K562 (cell line): Measurements from ENCODE around the gene STON1. TPM values are rescaled to one million over a fixed set of nuclear protein-coding genes. Genes with fewer than 3 reads are reported as not detected.

Source experiments
- ATAC-seq: fragments of 200-7000 bp; cut with Tn5 transposase; 3 replicates; pipeline ENCODE4 v1.9.1; 2020; ENCODE audit warnings: moderate library complexity
- Bru-seq: library from RNA; stranded (reverse); fragments of 400-500 nt; gene quantifications from one replicate; lab custom pipeline; 2021; lab: Mats Ljungman, UMichigan
- BruChase-seq, 2 experiments: library from RNA; stranded (reverse); fragments of 400-500 nt; gene quantifications; one replicate each; lab custom pipeline; 2021; lab: Mats Ljungman, UMichigan
- BruUV-seq: library from RNA; stranded (reverse); fragments of 400-500 nt; replicated peaks from 2 replicates; lab custom pipeline; 2021; lab: Mats Ljungman, UMichigan
- CTCF ChIA-PET: fragments of 300-600 bp; formaldehyde crosslinking; extraction: SDS; loops from one replicate; lab custom pipeline; 2021; ENCODE audit warnings: low intra/inter-chr PET ratio; lab: Yijun Ruan, JAX
- POLR2A ChIA-PET: fragments of 300-600, 350-650 bp; sonication (Branson Sonifier 250); formaldehyde crosslinking; extraction: SDS; loops from one replicate; lab custom pipeline; 2021; ENCODE audit warnings: antibody characterized with exemption, inconsistent platforms; lab: Yijun Ruan, JAX
- DNase-seq, 4 experiments: peaks; one replicate each; pipeline versions ENCODE4 v3.0.0 to v3.0.0-alpha.2; 2011 to 2018; ENCODE audit warnings: low spot score in 3 of 4, mixed read lengths in 3 of 4; ENCODE audit errors: extremely low read depth in 1 of 4
- FAIRE-seq: peaks from 2 replicates; lab custom pipeline; 2011; peaks lifted over from hg19 to GRCh38; lab: Jason Lieb, UNC
- H2AFZ ChIP-seq: 2 replicates; pipeline ENCODE4 v1.6.0; 2011; ENCODE audit warnings: low read depth, low read length, control low read depth, inconsistent platforms
- H3K27ac ChIP-seq: fragments of 200-600 bp; 3 replicates; pipeline ENCODE4 v1.8.0; 2011; ENCODE audit warnings: low read depth, mild to moderate bottlenecking, control low read depth, inconsistent platforms, low read length, moderate library complexity, mixed read lengths; ENCODE audit errors: extremely low read depth
- H3K27me3 ChIP-seq, 2 experiments: fragments of 300-600 bp in 1 of 2; 2 replicates in 1 of 2; 3 replicates in 1 of 2; pipeline versions ENCODE4 v1.6.0 to v1.8.0; 2011; ENCODE audit warnings: inconsistent platforms in 2 of 2, low read length in 2 of 2, mild to moderate bottlenecking in 1 of 2, mixed read lengths in 1 of 2, moderate library complexity in 1 of 2; ENCODE audit not compliant: control insufficient read depth in 2 of 2, insufficient read depth in 2 of 2
- H3K36me3 ChIP-seq: fragments of 300-600 bp; 3 replicates; pipeline ENCODE4 v1.8.0; 2011; ENCODE audit warnings: mild to moderate bottlenecking, low read length, inconsistent platforms; ENCODE audit not compliant: control insufficient read depth, insufficient read depth
- H3K4me1 ChIP-seq, 2 experiments: fragments of 200-600 bp in 1 of 2; replicated peaks in 1 of 2; 2 replicates in 1 of 2; 3 replicates in 1 of 2; pipeline versions ENCODE4 v1.5.1 to v1.8.0; 2011; ENCODE audit warnings: inconsistent platforms in 2 of 2, low read length in 2 of 2, mild to moderate bottlenecking in 1 of 2, mixed read lengths in 1 of 2, moderate library complexity in 1 of 2; ENCODE audit not compliant: control insufficient read depth in 2 of 2, insufficient read depth in 2 of 2
- H3K4me2 ChIP-seq: 2 replicates; pipeline ENCODE4 v1.6.1; 2011; ENCODE audit warnings: low read length, control low read depth, inconsistent platforms, mixed read lengths; ENCODE audit not compliant: insufficient read depth
- H3K4me3 ChIP-seq: fragments of 200-600 bp; sonication (generic), shearing (Covaris generic); 2 replicates; pipeline ENCODE4 v1.5.1; 2016; ENCODE audit warnings: control low read depth, inconsistent platforms
- H3K79me2 ChIP-seq: fragments of 200-600 bp; 3 replicates; pipeline ENCODE4 v1.8.0; 2011; ENCODE audit warnings: low read length, inconsistent platforms; ENCODE audit not compliant: control insufficient read depth, insufficient read depth
- H3K9ac ChIP-seq, 2 experiments: 2 replicates each; pipeline versions ENCODE4 v1.6.0 to v1.6.1; 2011; ENCODE audit warnings: low read depth in 2 of 2, low read length in 2 of 2, control low read depth in 1 of 2, inconsistent platforms in 1 of 2, mild to moderate bottlenecking in 1 of 2, mixed read lengths in 1 of 2; ENCODE audit not compliant: insufficient read depth in 1 of 2
- H3K9me1 ChIP-seq: one replicate; pipeline ENCODE4 v1.6.0; 2011; ENCODE audit warnings: inconsistent platforms, mild to moderate bottlenecking, low read length, moderate library complexity; ENCODE audit not compliant: control insufficient read depth, insufficient read depth
- H3K9me3 ChIP-seq: replicated peaks from 2 replicates; pipeline ENCODE4 v1.5.1; 2011; ENCODE audit warnings: low read depth, low read length, inconsistent platforms; ENCODE audit not compliant: control insufficient read depth, insufficient read depth
- H4K20me1 ChIP-seq: replicated peaks from 2 replicates; pipeline ENCODE4 v1.6.1; 2011; ENCODE audit warnings: low read length, inconsistent platforms, mixed read lengths; ENCODE audit not compliant: control insufficient read depth, insufficient read depth
- GABPB1 ChIP-seq: sonication (generic); formaldehyde crosslinking; IDR thresholded peaks from 2 replicates; pipeline ENCODE4 v1.8.0; 2022; ENCODE audit warnings: mild to moderate bottlenecking, missing genetic modification reagents
- MAZ ChIP-seq, 2 experiments: fragments of 450-650 bp in 1 of 2; sonication (generic) in 1 of 2; formaldehyde crosslinking; IDR thresholded peaks in 1 of 2; conservative IDR thresholded peaks in 1 of 2; 2 replicates each; pipeline versions ENCODE4 v1.4.0 to v1.5.0; 2020; ENCODE audit warnings: mild to moderate bottlenecking in 1 of 2, missing genetic modification reagents in 1 of 2
- POLR2G ChIP-seq: fragments of 200-400 bp; formaldehyde crosslinking; IDR thresholded peaks from 2 replicates; pipeline ENCODE4 v1.6.1; 2017; ENCODE audit warnings: low read depth, mild to moderate bottlenecking, antibody characterized with exemption, low read length, moderate library complexity
- ZBTB7A ChIP-seq: IDR thresholded peaks from 2 replicates; pipeline ENCODE4 v1.6.1; 2011; ENCODE audit warnings: low read depth, mild to moderate bottlenecking, low read length, moderate library complexity, borderline replicate concordance; ENCODE audit not compliant: control insufficient read depth
- ZFX ChIP-seq: sonication (generic); formaldehyde crosslinking; IDR thresholded peaks from 2 replicates; pipeline ENCODE4 v1.8.0; 2022; ENCODE audit warnings: mild to moderate bottlenecking, missing genetic modification reagents, moderate library complexity
- ZNF764 ChIP-seq: fragments of 250-450 bp; sonication (Bioruptor Pico); IDR thresholded peaks from 2 replicates; pipeline ENCODE4 v1.4.0; 2020; ENCODE audit warnings: low read depth, mild to moderate bottlenecking, moderate library complexity
- WGBS: fragments of 100-300 bp; shearing (Covaris generic); methylation state at CpG from one replicate; pipeline ENCODE4 v1.1.6; 2016; ENCODE audit warnings: low coverage, mixed read lengths; ENCODE audit not compliant: insufficient coverage; ENCODE audit errors: missing lambda C conversion rate; 5-methylcytosine and 5-hydroxymethylcytosine counted together
- in situ Hi-C: fragments of 300-500 bp; cut with MboI; formaldehyde crosslinking; loops from 4 replicates; pipeline ENCODE4 v1.15.0; 2018; ENCODE audit warnings: inconsistent platforms, mixed read lengths
- intact Hi-C: fragments of 100-400 bp; cut with micrococcal nuclease; formaldehyde crosslinking; loops from 2 replicates; pipeline ENCODE4 v1.14.2; 2022
- long read RNA-seq, 3 experiments: library from polyadenylated mRNA in 2 of 3; library from RNA in 1 of 3; unstranded in 2 of 3; stranded (forward) in 1 of 3; transcript quantifications; one replicate each; pipeline ENCODE4 v2.0.0, GENCODE V29; 2019 to 2022
- polyA minus RNA-seq, 3 experiments: library from RNA; depleted of rRNA, polyadenylated mRNA; stranded (reverse); fragments of >200 nt; gene quantifications; 2 replicates each; pipeline ENCODE4 v1.2.3, GENCODE V29; 2011
- polyA plus RNA-seq, 8 experiments: library from polyadenylated mRNA; depleted of rRNA in 4 of 8; stranded (reverse) in 5 of 8; unstranded in 3 of 8; fragments of >200 nt; fragmentation: Nextera tagmentation in 2 of 8; fragmentation: Illumina TruSeq in 1 of 8; extraction: Ambion mirVana in 2 of 8; extraction: Trizol in 1 of 8; gene quantifications; 2 replicates each; pipeline versions ENCODE4 v1.2.1 to v1.2.3, GENCODE V29; 2011 to 2014; ENCODE audit warnings: inconsistent platforms in 1 of 8, missing spikeins in 1 of 8
- total RNA-seq, 7 experiments: library from RNA; depleted of rRNA in 6 of 7; stranded (reverse); fragments of >200 nt in 6 of 7; fragmentation: Illumina TruSeq in 2 of 7; extraction: Trizol in 2 of 7; gene quantifications; 2 replicates each; pipeline versions ENCODE4 v1.2.1 to v1.2.3, GENCODE V29; 2011 to 2021; ENCODE audit warnings: low replicate concordance in 1 of 7
- TF ChIP-seq, protein P1 (sequence below): fragments of 250-450 bp; sonication (Bioruptor Pico); IDR thresholded peaks from 2 replicates; pipeline ENCODE4 v1.4.0; 2020

Gene STON1, protein sequence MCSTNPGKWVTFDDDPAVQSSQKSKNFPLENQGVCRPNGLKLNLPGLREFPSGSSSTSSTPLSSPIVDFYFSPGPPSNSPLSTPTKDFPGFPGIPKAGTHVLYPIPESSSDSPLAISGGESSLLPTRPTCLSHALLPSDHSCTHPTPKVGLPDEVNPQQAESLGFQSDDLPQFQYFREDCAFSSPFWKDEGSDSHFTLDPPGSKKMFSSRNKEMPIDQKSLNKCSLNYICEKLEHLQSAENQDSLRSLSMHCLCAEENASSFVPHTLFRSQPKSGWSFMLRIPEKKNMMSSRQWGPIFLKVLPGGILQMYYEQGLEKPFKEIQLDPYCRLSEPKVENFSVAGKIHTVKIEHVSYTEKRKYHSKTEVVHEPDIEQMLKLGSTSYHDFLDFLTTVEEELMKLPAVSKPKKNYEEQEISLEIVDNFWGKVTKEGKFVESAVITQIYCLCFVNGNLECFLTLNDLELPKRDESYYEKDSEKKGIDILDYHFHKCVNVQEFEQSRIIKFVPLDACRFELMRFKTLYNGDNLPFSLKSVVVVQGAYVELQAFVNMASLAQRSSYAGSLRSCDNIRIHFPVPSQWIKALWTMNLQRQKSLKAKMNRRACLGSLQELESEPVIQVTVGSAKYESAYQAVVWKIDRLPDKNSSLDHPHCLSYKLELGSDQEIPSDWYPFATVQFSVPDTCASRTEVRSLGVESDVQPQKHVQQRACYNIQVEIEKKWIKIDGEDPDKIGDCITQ
- total RNA-seq (2011; cell fraction: chromatin; rRNA removed; ENCODE audit: low replicate concordance) = 1.9 and 3.2 TPM in 2 replicates
- total RNA-seq (2011; cell fraction: nucleolus; rRNA removed) = 2.0 and 2.1 TPM in 2 replicates
- 4.1 and 4.2 TPM in 2 replicates for total RNA-seq (2011; cell fraction: nucleoplasm; rRNA removed)
- 0.37 and 0.68 TPM in 2 replicates for total RNA-seq (2014; rRNA removed)
- total RNA-seq (2014; rRNA removed; fragmentation: Illumina TruSeq; extraction: Trizol) = 0.54 and 0.55 TPM in 2 replicates
- total RNA-seq (2015; rRNA removed; fragmentation: Illumina TruSeq; extraction: Trizol) = 0.22 and 0.23 TPM in 2 replicates
- total RNA-seq (2021) = 0.96 and 0.98 TPM in 2 replicates
- 1.2 TPM in 2 replicates for polyA plus RNA-seq (2011; rRNA removed)
- polyA plus RNA-seq (2011; cell fraction: cytosol; rRNA removed) = 0.60 and 0.88 TPM in 2 replicates
- 0.97 and 1.4 TPM in 2 replicates for polyA plus RNA-seq (2011; cell fraction: nucleus; rRNA removed)
- polyA plus RNA-seq (2012) = 0.49 and 1.00 TPM in 2 replicates
- polyA plus RNA-seq (2014; fragmentation: Illumina TruSeq; extraction: Trizol) = 0.47 and 0.59 TPM in 2 replicates
- under 1 TPM; 0.07 to 0.22 TPM for polyA plus RNA-seq (2014; fragmentation: Nextera tagmentation; extraction: Ambion mirVana)
- polyA plus RNA-seq (2014; rRNA removed) = 0.52 and 0.94 TPM in 2 replicates
- 2.0 and 2.7 TPM in 2 replicates for polyA minus RNA-seq (2011; rRNA and poly(A)+ RNA removed)
- polyA minus RNA-seq (2011; cell fraction: cytosol; rRNA and poly(A)+ RNA removed) = 0.48 and 0.55 TPM in 2 replicates
- 0.67 and 1.00 TPM in 2 replicates for polyA minus RNA-seq (2011; cell fraction: nucleus; rRNA and poly(A)+ RNA removed)
- Bru-seq, nascent RNA = percentile 38 among the genes with signal in this experiment
- BruChase-seq, experiment 1, labeled RNA remaining after a 2-hour chase = percentile 43 among the genes with signal in this experiment
- percentile 47 among the genes with signal in this experiment for BruChase-seq, experiment 2, labeled RNA remaining after a 6-hour chase
- long read RNA-seq, experiment 1 = 0 reads
- long read RNA-seq, experiment 2 = 0 reads
- long read RNA-seq, experiment 3 = 0 reads

DNA sequence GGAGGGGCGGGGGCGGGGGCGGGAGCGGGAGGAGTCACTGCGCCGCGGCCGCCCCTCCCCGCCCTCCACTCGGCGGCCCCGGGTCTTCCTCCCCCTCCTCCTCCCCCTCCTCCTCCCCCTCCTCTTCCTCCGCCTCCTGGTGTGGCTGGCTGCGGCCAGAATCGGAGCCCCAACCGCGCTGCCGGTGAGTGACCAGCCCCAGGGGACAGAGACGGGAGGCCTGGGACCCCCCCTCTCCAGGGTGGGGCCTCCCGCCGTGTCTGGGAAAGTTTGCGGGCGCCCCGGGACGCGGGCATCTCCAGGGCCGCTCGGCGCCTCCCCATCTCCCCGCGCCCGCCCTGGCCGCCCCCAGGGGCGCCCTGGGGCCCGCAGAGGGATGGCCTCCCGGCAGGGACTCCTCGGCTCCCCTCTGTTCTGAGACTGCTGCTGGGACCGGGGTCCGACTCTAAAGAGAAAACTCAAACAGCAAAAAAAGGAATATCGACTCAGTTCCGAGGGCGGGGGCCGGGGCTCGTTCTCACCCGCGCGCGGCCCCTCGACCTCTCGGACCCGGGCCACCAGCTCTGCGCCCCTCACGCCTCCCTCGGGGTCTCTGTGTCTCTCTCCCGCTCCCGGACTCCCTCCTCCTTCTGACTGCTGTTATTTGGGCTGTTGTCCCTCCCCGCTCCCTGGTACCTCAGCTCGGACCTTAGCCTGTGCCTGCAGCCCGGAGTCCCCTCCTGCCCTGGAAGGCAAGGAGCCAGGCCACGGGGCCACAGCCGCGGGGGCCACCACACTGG, at the start of gene STON1:
STON1 (plus strand) TSS at position 122 of the 779 bp plus-strand sequence. CDS start 50,480 bp downstream, outside the sequence.
- peak; percentile 82 for ATAC-seq
- H3K27me3 ChIP-seq = no peaks in the 10 kb centered on the region
- H3K4me3 ChIP-seq = peak within 1 kb of the TSS; percentile 62
- H3K9me1 ChIP-seq = no peaks in the 10 kb centered on the region
- FAIRE-seq = no peak
- in situ Hi-C loops = no loop called here
- H2AFZ ChIP-seq = peak within 1 kb of the TSS; percentile 90
- H3K79me2 ChIP-seq = no peaks in the 10 kb centered on the region
- H3K4me2 ChIP-seq = peak within 1 kb of the TSS; percentile 79
- POLR2A ChIA-PET = no interaction called here
- no peaks in the 10 kb centered on the region for H3K36me3 ChIP-seq
- H3K9ac ChIP-seq = peak within 1 kb of the TSS; percentile 44 to 90; a peak in 3 of 4 replicates
- TSS peak; percentile 40 for BruUV-seq
- H3K9me3 ChIP-seq = no peaks in the 10 kb centered on the region
- H4K20me1 ChIP-seq = no peaks in the 10 kb centered on the region
- WGBS = 8% methylated on average over 37 of the region's 62 CpGs
- CTCF ChIA-PET = no interaction called here
- intact Hi-C loops = loop anchor here (5.0 kb wide), 1 partner anchor 58 kb away; no protein-coding TSS in a partner anchor
- H3K4me1 ChIP-seq = peaks cover 3 to 12% of the 10 kb centered on the region in 2 experiments; a peak in 3 of 5 replicates
- H3K27ac ChIP-seq = no peak within 1 kb of the TSS
- peak; percentile 64 to 83 (median 77) for DNase-seq
- no peak for TF ChIP-seq ZNF764 (CRISPR knock-in tag)
- peak; percentile 38; the same call in 1 of the 2 replicates for TF ChIP-seq ZBTB7A
- TF ChIP-seq, protein P1, sequence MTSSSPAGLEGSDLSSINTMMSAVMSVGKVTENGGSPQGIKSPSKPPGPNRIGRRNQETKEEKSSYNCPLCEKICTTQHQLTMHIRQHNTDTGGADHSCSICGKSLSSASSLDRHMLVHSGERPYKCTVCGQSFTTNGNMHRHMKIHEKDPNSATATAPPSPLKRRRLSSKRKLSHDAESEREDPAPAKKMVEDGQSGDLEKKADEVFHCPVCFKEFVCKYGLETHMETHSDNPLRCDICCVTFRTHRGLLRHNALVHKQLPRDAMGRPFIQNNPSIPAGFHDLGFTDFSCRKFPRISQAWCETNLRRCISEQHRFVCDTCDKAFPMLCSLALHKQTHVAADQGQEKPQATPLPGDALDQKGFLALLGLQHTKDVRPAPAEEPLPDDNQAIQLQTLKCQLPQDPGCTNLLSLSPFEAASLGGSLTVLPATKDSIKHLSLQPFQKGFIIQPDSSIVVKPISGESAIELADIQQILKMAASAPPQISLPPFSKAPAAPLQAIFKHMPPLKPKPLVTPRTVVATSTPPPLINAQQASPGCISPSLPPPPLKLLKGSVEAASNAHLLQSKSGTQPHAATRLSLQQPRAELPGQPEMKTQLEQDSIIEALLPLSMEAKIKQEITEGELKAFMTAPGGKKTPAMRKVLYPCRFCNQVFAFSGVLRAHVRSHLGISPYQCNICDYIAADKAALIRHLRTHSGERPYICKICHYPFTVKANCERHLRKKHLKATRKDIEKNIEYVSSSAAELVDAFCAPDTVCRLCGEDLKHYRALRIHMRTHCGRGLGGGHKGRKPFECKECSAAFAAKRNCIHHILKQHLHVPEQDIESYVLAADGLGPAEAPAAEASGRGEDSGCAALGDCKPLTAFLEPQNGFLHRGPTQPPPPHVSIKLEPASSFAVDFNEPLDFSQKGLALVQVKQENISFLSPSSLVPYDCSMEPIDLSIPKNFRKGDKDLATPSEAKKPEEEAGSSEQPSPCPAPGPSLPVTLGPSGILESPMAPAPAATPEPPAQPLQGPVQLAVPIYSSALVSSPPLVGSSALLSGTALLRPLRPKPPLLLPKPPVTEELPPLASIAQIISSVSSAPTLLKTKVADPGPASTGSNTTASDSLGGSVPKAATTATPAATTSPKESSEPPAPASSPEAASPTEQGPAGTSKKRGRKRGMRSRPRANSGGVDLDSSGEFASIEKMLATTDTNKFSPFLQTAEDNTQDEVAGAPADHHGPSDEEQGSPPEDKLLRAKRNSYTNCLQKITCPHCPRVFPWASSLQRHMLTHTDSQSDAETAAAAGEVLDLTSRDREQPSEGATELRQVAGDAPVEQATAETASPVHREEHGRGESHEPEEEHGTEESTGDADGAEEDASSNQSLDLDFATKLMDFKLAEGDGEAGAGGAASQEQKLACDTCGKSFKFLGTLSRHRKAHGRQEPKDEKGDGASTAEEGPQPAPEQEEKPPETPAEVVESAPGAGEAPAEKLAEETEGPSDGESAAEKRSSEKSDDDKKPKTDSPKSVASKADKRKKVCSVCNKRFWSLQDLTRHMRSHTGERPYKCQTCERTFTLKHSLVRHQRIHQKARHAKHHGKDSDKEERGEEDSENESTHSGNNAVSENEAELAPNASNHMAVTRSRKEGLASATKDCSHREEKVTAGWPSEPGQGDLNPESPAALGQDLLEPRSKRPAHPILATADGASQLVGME (CRISPR knock-in tag) = 0 out of 2 replicates have a peak, but pooled peaks have one; percentile 45
- TF ChIP-seq GABPB1 = peak; percentile 28; the same call in 1 of the 2 replicates
- TF ChIP-seq MAZ (CRISPR knock-in tag; conservative IDR thresholded peaks at IDR 0.05 in 1 of 2, IDR thresholded peaks at IDR 0.05 in 1 of 2) = peak; percentile 43 to 49; a peak in 3 of 4 replicates
- TF ChIP-seq POLR2G = peak; percentile 65
- TF ChIP-seq ZFX = peak; percentile 46; the same call in 1 of the 2 replicates
